Measurements from ENCODE around the gene METTL21C.

Gene METTL21C

GRCh38 chr13:102697264-102697663, 2.4 kb upstream of the METTL21C start:
- DNase-seq = no peak

- no peak for DNase-seq
Observed at GRCh38 chr13:102696465-102696864, 1.6 kb upstream of the METTL21C start.

GRCh38 chr13:102693776-102694175, 1.1 kb downstream of the METTL21C start:
- no peak for DNase-seq

- DNase-seq = no peak
Observed at GRCh38 chr13:102693250-102693649, 1.6 kb downstream of the METTL21C start.

- no peak for DNase-seq
Observed at GRCh38 chr13:102692491-102692826, 2.4 kb downstream of the METTL21C start.

- DNase-seq = no peak
Observed at GRCh38 chr13:102690883-102691282, 4.0 kb downstream of the METTL21C start.

- no peak for DNase-seq
Observed at GRCh38 chr13:102688306-102688973, 6.4 kb downstream of the METTL21C start.

GRCh38 chr13:102687520-102687919, 7.3 kb downstream of the METTL21C start:
- no peak for DNase-seq

- no peak for DNase-seq
Observed at GRCh38 chr13:102686024-102686423, 8.8 kb downstream of the METTL21C start.

GRCh38 chr13:102683637-102684036, 11.2 kb downstream of the METTL21C start:
- DNase-seq = no peak

- no peak for DNase-seq
Observed at GRCh38 chr13:102682727-102683126, 12.1 kb downstream of the METTL21C start.

- no peak for DNase-seq
Observed at GRCh38 chr13:102682211-102682610, 12.6 kb downstream of the METTL21C start.

- DNase-seq = no peak
Observed at GRCh38 chr13:102680842-102681740, 13.8 kb downstream of the METTL21C start.

- no peak for DNase-seq
Observed at GRCh38 chr13:102680133-102680717, 14.6 kb downstream of the METTL21C start.

- DNase-seq = no peak
Observed at GRCh38 chr13:102679449-102680132, 15.3 kb downstream of the METTL21C start.

GRCh38 chr13:102678339-102679107, 16.3 kb downstream of the METTL21C start:
- DNase-seq = no peak

GRCh38 chr13:102677122-102677521, 17.7 kb downstream of the METTL21C start:
- no peak for DNase-seq

GRCh38 chr13:102675115-102675514, 19.7 kb downstream of the METTL21C start:
- DNase-seq = no peak

GRCh38 chr13:102670130-102670529, 24.7 kb downstream of the METTL21C start:
- DNase-seq = no peak

- no peak for DNase-seq
Observed at GRCh38 chr13:102667911-102668310, 26.9 kb downstream of the METTL21C start.

GRCh38 chr13:102667023-102667422, 27.8 kb downstream of the METTL21C start:
- no peak for DNase-seq

GRCh38 chr13:102659168-102659713, 35.6 kb downstream of the METTL21C start:
- no peak for DNase-seq
